HTERT RPE-1 (cell line): Measurements from ENCODE around the gene ZNF462.

Experiments
- in situ Hi-C: fragments of 300-500 bp; cut with MboI; formaldehyde crosslinking; loops from 4 replicates; pipeline ENCODE4 v1.14.3; 2020; ENCODE audit warnings: low sequenced_read_pairs

ZNF462 gene

DNA sequence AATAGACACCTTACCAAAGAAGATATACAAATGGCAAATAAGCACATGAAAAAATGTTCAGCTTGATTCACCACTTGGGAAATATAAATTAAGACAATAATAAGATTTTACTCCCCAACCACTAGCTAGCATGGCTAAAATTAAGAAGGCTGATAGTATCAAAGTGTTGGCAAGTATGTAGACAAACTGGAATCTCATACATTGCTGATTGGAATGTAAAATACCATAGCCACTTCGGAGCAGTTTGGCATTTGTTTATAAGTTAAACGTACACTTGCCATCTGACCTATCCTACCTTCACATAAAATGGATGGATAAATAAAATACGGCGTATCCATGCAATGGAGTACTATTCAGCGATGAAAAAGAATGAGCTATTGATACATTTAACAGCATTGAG is 129.2 kb downstream of the ZNF462 start:
- in situ Hi-C loops, result no loop called here

DNA sequence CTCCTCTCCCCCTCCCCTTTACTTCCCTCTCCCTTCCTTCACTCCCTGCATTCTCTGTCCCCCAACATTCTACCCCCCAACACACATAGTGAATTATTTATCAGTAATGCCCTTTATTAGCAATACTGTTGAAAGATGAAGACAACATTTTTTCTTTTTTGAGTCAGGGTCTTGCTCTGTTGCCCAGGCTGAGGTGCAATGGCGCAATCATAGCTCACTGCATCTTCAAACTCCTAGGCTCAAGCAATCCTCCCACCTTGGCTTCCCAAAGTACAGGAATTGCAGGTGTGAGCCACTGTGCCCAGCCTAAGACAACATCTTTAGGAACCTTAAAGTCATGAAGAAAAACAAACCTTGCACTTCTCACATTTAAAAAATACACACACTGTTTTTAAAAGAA is 130.6 kb downstream of the ZNF462 start:
- in situ Hi-C loops, result no loop called here

DNA sequence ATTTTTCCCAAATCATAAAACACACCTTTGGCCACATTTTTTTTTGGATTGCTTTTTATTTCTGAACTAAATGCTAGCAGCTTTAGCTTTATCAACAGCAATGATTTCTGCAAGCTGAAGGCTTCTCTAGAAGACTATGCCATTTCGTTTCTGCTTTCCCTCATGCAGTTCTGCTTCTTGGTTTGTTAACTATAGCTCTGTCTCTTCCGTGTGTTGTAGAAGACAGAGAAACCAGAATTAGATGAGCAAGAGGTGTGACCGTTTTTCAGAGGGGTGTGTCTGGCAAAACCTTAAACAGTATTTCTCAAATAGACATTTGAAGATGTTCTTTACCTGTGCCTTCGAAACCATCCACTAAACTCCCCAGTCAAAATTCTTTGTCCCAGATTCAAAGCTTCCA is 131.5 kb downstream of the ZNF462 start:
- in situ Hi-C loops, result no loop called here

DNA sequence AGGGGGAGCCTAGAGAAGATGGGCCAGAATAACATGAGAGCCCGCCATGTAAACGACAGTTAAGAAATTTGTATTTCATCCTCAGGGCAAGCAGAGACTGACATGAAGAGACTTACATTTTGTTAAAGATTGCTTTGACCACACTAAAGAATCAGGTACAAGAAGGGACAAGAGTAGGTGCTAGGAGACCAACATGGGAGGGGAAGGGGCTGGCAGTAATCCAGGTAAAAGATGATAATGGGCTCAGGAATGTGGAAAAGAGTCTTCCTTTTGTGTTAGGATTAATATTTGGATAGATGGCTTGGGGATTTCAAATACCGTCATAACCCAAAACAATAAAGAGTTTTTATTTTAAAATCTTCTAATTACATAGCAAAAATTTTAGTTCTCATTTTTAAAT is 137.3 kb downstream of the ZNF462 start:
- in situ Hi-C loops, result no loop called here

DNA sequence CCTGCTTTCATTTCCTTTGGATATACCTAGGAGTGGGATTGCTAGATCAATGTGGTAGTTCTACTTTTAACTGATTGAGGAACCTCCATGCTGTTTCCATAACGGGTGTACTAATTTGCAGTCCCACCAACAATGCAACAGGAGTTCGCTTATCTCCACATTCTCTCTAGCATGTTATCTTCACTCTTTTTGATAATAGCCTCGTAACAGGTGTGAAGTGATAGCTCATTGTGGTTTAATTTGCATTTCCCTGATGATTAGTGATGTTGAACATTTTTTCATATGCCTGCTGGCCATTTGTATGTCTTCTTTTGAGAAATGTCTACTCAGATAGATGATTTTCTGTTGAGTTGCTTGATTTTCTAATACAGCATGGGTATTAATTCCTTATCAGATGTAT is 142.2 kb downstream of the ZNF462 start:
- in situ Hi-C loops, result no loop called here

DNA sequence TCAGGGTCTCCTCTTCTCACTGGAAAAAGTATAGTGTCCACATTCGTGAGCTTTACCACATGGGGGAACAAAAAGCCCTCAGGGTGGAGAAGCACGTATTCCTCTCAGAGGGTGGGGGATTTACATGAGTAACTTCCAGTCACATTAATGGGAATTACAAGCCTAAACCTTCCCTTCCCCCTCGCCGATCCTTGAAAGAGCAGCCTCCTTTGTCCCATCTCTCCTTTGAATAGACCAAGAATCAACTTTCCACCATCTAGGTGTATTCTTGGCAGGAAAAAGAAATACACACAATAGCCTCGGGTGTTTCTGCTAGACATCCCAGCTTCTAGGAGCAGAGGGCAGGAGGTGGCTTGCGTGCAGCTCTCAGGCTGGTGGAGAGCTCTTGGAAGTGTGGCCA is 144.4 kb downstream of the ZNF462 start:
- in situ Hi-C loops, result no loop called here

DNA sequence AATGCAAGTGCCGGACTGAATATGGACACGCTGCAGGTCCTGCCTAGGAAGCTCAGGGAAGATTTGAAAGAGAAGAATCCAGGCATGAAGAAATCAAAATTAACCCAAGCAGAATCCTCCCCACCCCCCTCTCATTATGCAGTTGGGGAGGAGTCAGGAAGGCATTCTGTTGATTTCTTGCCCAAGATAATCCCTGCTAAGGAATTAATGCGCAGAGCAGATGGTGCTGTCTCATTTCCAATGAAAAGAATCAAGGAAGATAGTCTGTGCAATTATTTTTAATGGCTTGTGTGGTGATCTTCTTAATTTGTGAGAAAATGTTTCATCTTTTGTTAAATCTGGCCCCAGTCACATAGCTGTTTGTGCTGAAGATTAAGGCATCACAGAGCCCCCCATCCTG is 145.0 kb downstream of the ZNF462 start:
- in situ Hi-C loops, result no loop called here

DNA sequence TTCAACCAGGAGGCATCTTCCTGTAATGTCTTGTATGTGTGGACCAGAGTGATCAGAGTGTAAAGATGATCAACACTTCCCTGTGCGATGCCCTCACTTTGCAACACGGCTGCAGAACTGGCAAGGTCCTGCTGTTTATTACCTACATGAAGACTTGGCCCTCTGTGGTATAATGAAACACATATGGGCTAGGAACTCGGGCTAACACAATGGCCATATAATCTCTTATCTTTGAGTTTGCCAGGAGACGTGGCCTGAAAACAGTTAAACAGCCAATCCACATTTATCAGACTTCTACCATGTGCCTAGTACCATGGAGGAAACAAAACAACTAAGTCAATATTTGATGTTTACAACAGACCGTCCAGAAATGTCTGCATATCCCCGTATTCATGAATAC is 145.5 kb downstream of the ZNF462 start:
- in situ Hi-C loops, result no loop called here

DNA sequence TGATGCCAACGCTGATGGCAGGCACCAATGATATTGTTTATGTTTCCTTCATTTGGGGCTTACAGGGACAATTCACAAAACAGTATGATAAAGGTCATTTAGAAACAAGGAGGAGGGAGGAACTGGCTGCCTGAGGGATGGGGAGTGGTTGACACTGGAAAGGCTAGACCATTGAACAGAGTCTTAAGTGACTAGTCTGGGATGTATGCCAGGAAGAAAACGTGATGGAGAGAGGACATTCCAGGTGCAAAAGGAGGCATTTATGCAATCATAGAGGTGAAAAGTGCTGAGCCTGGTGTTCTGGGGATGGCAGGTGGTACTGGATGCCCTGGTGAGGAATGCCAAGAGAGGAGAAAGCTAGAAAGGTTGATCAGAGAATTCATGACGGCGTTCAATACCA is 153.4 kb downstream of the ZNF462 start:
- in situ Hi-C loops, result no loop called here

DNA sequence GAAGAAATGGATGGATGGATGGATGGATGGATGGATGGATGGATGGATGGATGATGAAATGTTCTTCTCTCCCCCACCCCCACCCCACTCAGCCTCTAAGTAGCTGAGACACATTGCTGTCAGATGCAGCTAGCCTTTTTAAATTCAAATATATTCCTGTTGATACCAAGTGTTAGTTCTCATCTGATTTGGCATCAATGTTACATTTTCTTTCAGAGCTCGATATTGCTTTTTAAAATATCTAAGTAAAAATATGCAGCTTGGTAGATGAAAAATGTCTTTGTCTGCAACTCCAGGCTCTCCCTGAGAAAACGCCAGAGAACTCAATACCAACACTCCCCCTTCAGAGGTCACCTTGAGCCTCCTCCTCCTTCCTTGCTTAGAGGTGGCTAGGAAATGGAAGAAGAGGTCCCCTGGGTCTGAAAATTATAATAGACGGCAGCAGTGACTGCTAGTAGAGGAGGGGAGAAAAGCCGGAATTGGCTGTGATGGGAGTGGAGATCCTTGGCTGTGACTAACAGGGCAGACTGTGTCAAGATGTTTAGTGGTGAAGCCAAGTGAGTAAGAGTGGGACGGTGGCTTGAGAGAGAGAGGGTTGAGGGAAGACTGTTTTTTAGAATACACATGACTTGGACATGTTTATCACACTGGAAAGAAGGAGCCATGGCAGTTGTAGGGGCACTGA is 156.0 kb downstream of the ZNF462 start:
- in situ Hi-C loops, result no loop called here

DNA sequence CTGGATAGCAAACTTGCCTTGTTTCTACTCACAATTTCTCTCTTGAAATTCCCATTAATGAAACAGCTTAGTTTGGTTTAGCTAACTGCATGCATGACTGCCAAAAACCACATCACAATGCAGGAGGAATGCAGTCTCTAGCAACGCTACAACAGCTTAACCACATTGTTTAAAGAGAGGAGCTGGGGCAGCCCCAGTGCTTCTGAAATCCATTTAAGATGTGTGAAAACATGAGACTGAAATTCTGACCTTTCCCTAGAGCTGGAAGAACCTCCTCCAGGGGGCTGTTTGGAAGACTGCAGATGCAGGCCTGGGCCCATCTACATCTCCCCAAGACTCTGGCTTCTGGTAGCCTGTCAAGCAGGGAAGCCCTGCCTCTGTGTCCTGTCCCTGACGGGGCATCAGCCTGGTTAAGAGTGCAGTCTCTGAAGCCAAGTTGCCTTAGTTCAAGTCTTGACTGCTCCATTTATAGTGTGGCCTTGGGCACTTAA is 157.1 kb downstream of the ZNF462 start:
- in situ Hi-C loops, result no loop called here

DNA sequence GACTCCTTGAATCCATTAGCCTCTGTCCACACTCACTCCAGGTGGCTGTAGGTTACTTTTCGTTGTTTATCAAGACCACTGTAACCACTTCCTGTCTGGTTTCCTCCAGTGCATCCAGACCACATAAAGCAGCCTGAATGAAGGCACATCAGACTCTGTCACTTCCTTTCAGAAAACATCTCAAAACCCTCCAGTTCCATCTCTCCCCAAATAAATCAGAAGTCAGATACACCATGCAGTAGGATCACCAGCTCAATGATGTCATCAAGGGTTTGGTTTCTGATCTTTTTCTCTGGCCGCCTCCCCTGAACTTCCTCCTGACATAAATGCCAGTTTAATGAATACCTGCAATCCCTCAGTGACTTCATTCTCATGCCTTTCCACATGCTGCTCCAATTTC is 161.2 kb downstream of the ZNF462 start:
- in situ Hi-C loops, result no loop called here

DNA sequence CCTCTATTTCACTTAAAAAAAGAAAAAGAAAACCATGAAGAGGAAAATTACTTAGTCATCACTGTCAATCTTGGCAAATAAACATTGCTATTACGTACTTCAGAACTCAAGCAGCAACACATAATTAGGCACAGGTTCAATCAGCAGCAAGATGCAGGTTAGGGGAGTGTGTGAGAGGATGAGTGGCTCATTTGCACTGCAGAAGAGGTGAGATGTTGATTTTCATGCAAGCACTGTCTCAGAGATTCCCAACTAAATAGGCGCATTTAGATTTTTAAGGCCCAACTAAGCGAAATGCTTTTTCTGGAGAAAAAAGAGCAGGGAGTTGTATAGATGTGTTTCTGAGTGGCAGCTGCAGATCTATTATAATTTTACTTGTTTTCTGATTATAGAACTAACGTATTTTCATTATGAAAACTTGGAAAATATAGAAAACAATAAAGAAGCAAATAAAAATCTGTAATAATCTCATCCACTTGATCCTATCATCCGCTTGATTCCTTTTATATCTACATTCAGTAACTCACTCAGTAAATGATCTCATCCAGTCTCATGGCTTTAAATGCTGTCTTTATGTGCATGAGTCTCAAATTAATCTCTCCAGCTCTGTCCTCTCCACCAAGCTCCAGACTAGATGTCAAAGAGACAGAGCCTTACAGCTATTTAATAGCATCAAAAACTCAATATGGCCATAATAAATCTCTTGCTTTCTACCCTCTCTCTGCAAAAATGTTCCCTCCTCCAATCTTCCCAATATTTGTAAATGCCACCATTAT is 162.5 kb downstream of the ZNF462 start:
- in situ Hi-C loops, result no loop called here

DNA sequence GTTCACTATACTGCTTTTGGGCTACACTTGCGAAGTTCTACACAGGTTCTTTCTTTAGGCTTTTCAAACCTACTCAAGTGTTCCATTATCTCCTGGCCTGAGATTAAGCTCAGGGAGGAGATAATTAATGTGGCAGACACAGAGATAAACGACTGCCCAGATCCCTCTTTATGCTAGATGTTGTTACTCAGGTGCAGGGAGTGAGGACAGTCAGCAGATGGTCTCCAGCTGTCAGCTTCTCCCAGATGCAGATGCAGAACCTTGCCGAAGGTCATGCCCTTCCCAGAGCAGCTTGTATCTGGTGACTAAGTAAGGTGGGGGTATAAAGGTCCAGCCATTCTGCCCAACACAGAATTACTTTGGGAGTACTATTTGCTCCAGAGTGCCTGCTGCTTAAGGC is 166.2 kb downstream of the ZNF462 start:
- in situ Hi-C loops, result no loop called here

DNA sequence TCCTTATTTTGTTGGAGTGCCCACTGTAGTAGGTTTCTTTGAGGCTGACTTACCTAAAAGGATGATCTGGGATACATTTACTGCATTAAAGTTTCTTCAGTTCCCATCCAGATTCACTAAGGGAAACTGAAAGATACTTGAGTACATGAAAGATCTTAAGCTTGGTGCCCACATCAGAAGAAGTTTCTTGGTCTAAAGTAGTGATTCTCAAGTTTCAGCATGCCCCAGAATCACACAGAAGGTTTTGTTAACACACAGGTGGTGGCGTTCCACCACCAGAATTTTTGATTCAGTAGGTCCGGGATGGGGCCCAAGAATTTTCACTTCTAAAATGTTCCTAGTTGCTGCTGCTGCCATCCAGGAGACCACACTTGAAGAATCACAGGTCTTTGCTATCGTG is 171.0 kb downstream of the ZNF462 start:
- in situ Hi-C loops, result no loop called here

DNA sequence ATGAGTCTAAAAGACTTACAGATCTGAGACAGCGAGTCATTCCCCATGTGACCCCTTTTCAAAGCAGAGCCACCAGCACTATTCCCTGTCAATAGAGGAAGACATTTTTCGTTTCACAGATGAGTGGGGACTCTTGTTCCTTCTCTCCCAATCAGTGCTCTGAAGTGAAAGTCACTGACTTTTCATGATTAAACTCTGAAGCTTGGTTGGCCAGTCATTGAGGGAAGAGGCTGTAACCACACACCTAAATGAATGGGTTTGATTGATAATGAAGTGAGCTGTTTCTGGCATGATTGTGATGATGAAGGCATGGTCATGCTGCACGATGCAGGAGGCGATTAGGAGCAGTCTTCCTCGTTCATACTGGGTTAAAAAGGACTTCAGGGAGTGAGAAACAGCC is 171.9 kb downstream of the ZNF462 start:
- in situ Hi-C loops, result no loop called here

DNA sequence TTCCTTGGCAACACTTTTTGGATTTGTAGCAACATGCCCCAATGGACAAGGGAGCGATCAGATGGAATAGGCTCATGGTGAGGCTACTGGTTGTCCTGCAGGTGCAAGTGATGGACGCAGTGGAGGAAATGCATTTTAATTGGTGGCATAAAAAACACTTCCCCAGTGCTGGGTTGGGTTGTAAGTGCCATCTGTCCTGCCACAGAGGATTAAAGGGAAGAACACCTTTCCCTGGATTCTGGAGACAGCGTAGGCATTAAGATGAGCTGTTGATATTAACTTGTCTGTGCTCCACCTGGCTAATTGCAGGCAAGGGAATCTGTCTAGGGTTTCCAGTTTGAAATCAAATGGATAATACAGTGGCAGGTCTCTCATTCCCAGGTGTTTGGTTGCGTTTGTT is 173.4 kb downstream of the ZNF462 start:
- in situ Hi-C loops, result no loop called here

DNA sequence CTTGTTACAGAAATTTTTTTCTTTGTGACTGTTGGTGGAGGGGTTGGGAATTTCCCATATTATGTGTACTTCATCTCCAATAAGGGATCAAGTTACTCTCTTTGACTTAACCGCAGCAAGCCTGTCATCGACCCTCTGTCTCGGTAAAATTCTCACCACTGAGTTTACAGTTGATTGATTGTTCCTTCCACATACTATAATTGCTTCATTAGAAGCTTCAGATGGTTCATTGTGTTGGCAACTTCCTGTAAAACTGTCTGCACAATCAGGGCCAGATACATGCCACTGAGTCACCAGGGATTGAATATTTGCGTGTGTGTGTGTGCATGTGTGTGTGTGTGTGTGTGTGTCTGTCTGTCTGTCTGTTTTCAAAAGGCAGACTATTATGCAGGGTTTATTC is 176.6 kb downstream of the ZNF462 start:
- in situ Hi-C loops, result no loop called here

DNA sequence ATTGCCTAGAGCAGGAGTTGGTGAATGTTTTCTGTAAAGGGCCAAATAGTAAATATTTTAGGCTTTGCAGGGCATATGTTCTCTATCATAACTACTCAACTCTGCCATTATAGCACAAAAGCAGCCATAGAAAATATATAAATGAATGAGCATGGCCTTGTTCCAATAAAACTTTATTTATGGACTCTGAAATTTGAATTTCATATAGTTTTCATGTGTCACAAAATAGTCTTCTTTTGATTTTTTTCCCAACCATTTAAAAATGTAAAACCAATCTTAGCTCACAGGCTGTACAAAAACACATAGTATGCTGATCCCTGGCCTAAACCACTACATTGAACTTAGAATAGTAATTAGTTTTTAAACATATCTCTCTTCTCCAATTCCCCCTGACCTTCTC is 179.6 kb downstream of the ZNF462 start:
- in situ Hi-C loops, result no loop called here

DNA sequence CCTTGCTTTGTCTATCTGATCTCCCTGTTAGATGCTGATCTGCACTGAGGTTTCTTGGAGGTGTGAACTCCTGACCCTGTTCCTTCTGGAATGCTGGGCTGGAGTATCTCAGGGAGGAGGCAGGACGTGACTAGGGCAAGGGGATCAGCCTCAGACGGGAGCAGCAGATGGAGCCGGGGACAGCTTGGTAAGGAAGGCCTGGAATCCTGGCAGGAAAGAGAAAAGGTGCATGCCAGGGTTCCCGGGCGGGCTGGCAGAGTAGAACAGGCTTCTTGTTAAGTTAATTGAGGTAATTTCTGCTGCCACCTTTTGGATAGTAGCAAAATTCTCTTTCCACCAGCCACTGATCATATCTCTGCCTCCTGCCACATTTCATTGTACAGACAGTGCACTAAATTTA is 180.9 kb downstream of the ZNF462 start:
- in situ Hi-C loops, result no loop called here

DNA sequence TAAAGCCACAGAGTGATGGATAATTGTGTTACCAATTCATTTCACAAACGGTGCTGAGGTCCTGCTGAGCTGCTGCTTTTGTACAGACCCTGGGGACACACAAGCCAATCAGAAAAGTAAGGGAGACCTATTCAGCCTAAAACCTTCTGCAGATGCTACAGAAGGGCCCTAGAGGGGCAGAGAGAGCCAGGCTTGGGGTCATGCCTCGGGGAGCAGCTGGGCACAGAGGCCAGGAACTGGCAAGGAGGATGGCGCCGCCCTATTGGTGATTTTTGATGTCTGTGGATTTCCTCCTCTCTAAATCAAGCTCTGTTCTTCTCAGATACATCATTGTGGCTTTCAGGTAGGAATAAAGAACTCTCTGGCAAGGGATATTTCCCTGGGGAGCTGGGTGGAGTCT is 181.9 kb downstream of the ZNF462 start:
- in situ Hi-C loops, result no loop called here

DNA sequence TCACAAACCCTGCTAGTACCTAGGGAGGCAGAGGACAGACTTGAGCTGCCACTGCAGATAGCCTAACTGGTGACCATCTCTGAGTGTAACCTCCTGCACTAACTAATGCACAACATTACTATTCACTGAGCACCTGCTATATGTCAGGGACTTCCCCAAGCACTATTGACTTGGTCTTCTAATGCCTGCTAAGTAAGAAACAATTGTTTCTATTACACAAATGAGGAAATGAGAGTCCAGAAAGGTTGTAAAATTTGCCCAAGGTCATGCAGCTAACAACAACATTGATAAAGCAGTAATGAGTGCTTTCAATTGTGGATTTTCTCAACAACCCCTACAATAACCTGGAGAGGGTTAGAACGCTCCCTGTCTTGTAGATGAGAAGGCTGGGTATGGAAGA is 183.7 kb downstream of the ZNF462 start:
- in situ Hi-C loops, result no loop called here
